Measurements from ENCODE around the gene NDUFB3. TPM values are rescaled to one million over a fixed set of nuclear protein-coding genes. Genes with fewer than 3 reads are reported as not detected.
A peak's percentile ranks its signal among the peaks of the same experiment; 100 is the strongest.

The NDUFB3 gene
- total and polyA plus RNA-seq, 10 of the 15 experiments (the other 5 are each of a cell fraction or from before 2014, with no cell fraction given): 115 to 1,059 (median 187) TPM

- 95% methylated on average over 7 of the region's 7 CpGs for WGBS (ENCODE audit: insufficient coverage, insufficient replicate concordance, low lambda C conversion rate, missing lambda C conversion rate)
- in situ Hi-C loops (cut with MboI): loop anchor here (5.0 kb wide), 2 partner anchors 102 to 168 kb away; no protein-coding TSS in a partner anchor
- RAD21 ChIA-PET (ENCODE audit: unreplicated experiment): interaction anchor here (1.1 kb wide), 1 partner anchor 100 kb away, joined by 3 read pairs; no protein-coding TSS in a partner anchor
- Histone ChIP-seq H3K79me2 (ENCODE audit: control insufficient read depth, insufficient read depth, low read length) (peaks cover 50% of the 10 kb centered on the region), H3K4me2 (ENCODE audit: control insufficient read depth, insufficient read depth) (peak overlapping the region; percentile 19; the same call in 1 of the 2 replicates), H2AFZ (ENCODE audit: control insufficient read depth, low read depth, low read length) (no peak overlapping the region), H3K9me3 (replicated peaks; ENCODE audit: control insufficient read depth, insufficient read depth, low read length) (no peaks in the 10 kb centered on the region), H3K36me3 (ENCODE audit: control insufficient read depth in 2 of 2, insufficient read depth in 2 of 2, low read length in 1 of 2) (peaks cover 0 to under 1% of the 10 kb centered on the region in 2 experiments; a peak in 2 of 4 replicates), H4K20me1 (ENCODE audit: control insufficient read depth, insufficient read depth) (no peaks in the 10 kb centered on the region), H3K4me1 (ENCODE audit: control insufficient read depth, insufficient read depth, low read length) (peaks cover 23% of the 10 kb centered on the region), H3K4me3 (no peak overlapping the region), H3K9ac (ENCODE audit: control insufficient read depth, insufficient read depth, low read length) (no peak overlapping the region), H3K27ac (ENCODE audit: control insufficient read depth, insufficient read depth) (no peak overlapping the region), H3K27me3 (replicated peaks in 1 of 2; ENCODE audit: control insufficient read depth in 2 of 2, insufficient read depth in 2 of 2, low read length in 1 of 2) (no peaks in the 10 kb centered on the region)
- DNase-seq (ENCODE audit: low read depth, low spot score) (no peak), FAIRE-seq (no peak), ATAC-seq (no peak)
- CTCF ChIA-PET: interaction anchor here (0.7 to 2.2 kb wide), 3 partner anchors 9 to 169 kb away, joined by 3 to 5 read pairs (median 3); no protein-coding TSS in a partner anchor
- no peak for TF ChIP-seq BCLAF1 (IDR thresholded peaks at IDR 0.05)
- TF ChIP-seq BCL3 (IDR thresholded peaks at IDR 0.05; ENCODE audit: borderline replicate concordance, insufficient read depth, low read depth, low read length, poor library complexity, severe bottlenecking): no peak
- TF ChIP-seq CBFB (IDR thresholded peaks at IDR 0.05; ENCODE audit: low read depth): no peak
- no peak for TF ChIP-seq USF1 (IDR thresholded peaks at IDR 0.05; ENCODE audit: borderline replicate concordance, extremely low read length, insufficient read depth, low read depth, low read length)
- TF ChIP-seq JUND (IDR thresholded peaks at IDR 0.05; ENCODE audit: low read depth, low read length): no peak
- POLR2A ChIA-PET: interaction anchor here (0.8 kb wide), 1 partner anchor 83 kb away, joined by 6 read pairs; no protein-coding TSS in a partner anchor
- intact Hi-C loops (cut with micrococcal nuclease; ENCODE audit: unreplicated experiment): loop anchor here (5.0 to 10.0 kb wide), 2 partner anchors 82 to 260 kb away; partner anchors contain the start of gene BZW1
- no TSS peak for BruUV-seq (replicated peaks)
- SMC1A ChIA-PET (ENCODE audit: uncharacterized antibody, unreplicated experiment): interaction anchor here (0.7 to 1.1 kb wide), 2 partner anchors 56 to 58 kb away, joined by 3 to 4 read pairs; no protein-coding TSS in a partner anchor
Observed at GRCh38 chr2:201074996-201075395, 3.2 kb downstream of the NDUFB3 start.
